Hematopoietic multipotent progenitor cell treated with erythropoietin and hydrocortisone succinate and interleukin-3 and kit ligand, for 4 days (in vitro differentiated cells): ENCODE measurements around the gene ATP6AP1.

Experiments used
- DNase-seq: peaks from one replicate; pipeline ENCODE4 v3.0.0-alpha.2; 2015

ATP6AP1 gene

GRCh38 chrX:154472685-154473632 lies 44.5 kb downstream of the ATP6AP1 start:
- peak; percentile 64 for DNase-seq

DNA sequence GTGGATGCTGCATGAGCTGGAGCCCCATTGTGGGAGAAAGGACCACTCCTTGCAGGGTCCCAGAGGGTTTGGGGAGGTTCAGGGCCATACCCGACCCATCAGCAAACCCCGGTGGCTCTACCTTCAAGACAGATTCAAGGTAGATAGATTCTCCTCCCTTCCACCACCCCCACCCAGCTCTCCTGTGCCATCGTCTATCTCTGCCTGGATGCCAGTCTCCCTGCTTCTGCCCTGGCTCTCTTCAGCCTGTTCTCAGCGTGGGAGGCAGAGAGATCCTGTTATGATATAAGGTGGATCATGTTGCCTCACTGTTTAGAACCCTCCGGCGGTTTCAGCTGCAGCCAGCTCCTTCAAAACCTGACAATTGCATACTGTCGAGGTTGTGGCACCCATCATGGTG lies 45.2 kb downstream of the ATP6AP1 start:
- DNase-seq, result no peak

- DNase-seq, result no peak
Measured at GRCh38 chrX:154476821-154477220, 48.3 kb downstream of the ATP6AP1 start.

DNA sequence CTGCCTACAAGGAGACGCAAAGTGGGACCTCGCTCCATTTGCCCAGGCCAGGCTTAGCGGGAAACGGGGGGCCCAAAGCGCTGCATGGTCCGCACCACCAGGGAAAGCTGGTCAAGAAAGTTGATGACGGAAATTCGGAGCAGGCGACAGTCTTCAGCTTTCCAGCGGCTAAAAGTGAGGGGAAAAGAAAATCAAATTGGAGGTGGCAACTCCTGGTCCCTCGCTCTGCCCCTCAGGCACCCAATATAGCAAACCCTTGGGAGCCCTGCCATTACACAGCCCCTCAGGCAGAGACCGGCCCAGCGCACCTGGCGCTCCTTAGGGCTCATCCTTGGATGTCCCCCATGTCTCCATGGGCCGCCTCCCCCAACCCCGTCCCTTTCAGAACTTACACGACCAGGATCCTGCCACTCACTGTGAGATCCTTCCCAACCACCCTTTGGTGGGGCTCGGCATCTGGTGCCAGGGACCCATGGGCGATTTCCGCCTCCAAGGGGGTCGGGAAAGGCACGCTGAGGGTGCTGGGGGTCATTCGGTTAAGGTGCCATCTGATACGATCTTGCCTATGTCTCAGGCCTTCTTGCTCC lies 49.5 kb downstream of the ATP6AP1 start:
- DNase-seq, result no peak

DNA sequence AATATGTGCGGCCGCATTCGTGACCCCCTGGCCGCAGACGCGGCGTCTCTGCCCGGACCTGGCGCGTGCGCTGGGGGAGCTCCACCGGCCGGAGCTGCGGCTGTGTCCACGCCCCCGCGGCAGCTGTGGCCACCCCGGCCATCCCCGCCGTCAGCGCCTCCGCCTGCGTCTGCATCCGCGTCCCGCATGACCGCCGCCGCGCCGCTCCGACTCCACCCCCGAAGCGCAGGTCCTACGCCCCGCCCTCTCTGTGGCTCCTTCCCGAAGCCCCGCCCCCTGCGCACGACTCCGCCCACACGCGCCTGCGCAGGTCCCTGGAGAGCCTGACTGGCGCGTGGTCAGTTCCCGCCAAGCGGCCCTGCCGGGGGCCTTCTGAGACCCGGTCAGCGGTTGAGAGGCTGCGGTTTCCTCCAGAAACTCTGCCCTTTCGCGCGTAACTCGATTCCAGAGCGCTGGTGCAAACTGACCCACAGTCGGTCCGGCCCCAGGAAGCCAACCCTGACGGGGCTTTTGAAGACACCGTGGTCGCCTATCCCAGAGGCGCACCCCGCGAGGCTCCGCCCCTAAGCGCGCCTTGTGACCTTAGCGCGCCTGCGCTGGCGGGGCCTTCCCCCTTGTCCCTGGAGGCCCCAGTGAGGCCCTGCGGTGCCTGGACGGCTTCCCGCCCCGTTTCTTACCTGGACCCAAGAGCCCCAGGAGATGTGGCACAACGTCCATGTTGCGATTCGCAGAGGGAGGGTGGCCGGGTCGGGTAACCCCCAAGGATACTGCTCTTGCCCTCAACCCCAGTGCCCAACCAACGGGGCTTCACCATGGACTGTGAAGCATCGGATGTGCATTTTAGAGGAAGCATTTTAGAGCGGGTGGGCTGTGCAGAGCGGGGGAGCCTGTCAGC lies 50.5 kb downstream of the ATP6AP1 start, which contains the start of gene LAGE3:
Gene LAGE3, minus strand, starts transcription at position 554 of the 895 bp plus-strand sequence. Its CDS starts 366 bp downstream, at position 188.
- DNase-seq, result peak; percentile 95

GRCh38 chrX:154481195-154481594 lies 52.7 kb downstream of the ATP6AP1 start:
- DNase-seq, result no peak

DNA sequence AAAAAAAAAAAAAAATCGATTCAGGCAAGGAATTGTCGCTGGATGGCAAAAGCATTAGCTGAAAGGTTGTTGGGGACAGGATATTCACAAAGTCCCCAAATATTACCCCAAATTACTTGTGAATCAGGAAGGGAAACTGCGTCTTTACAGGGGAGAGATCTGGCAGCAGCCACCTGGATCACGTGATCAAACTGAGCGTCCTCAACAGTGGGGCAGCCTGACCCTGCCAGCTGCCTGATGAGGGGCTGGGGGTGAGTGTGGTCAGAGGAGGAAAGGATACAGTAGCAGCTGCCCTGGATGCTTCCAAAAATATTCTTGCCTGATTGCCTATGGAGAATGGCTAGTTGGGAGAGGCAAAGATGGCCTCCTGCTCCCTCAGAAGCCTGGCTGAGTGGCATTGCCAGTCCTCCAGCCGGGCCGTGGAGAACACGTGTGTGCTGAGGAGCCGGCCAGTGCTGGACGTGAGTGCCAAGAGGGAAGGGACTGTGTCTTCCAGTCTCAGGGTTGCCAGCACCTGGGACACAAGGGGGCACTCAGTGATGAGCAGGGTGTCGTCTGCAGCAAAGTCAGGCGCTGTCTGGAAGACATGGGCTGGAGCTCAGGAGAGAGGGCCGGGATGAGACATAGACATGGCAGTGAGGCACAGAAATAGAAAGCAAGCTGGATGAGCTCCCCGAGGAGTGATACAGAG lies 53.6 kb downstream of the ATP6AP1 start:
- DNase-seq, result no peak

DNA sequence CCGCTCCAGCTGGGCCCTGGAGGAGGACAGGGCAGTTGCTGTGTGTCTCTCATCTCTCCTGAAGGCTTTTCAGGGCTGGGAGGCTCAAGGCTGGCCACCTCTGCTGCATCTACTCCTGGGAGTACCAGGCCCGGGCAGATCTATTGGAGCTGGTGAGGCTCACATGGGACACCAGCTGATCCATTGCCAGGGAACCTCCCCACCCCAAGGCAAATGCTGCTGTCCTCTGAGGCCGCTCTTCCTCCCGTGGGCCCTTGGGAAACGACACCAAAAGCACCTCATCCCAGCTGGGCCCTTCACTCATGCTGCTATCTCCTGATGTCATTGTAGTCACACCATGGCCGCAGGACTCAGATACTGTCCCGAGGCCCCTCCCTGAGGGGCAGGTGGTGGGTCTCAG lies 54.3 kb downstream of the ATP6AP1 start:
- no peak for DNase-seq

DNA sequence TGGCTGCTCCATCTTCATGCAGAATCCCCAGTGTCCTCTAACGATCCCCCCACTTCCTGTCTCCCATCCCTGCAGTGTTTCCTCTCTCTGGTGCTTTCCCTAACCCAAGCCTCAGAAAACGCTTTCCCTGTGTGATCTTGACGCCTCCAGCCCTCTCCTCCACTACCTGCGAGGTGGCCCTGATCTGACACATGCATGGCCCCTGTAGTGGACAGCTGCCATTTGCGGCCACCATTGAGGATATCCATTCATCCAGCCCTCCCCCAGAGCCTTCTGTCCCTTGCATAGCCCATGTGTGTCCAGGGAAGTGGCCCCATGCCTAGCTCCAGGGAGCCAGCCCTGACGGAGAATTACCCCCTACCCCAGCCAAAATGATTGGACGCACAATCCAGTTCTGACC lies 54.8 kb downstream of the ATP6AP1 start:
- DNase-seq, result no peak

DNA sequence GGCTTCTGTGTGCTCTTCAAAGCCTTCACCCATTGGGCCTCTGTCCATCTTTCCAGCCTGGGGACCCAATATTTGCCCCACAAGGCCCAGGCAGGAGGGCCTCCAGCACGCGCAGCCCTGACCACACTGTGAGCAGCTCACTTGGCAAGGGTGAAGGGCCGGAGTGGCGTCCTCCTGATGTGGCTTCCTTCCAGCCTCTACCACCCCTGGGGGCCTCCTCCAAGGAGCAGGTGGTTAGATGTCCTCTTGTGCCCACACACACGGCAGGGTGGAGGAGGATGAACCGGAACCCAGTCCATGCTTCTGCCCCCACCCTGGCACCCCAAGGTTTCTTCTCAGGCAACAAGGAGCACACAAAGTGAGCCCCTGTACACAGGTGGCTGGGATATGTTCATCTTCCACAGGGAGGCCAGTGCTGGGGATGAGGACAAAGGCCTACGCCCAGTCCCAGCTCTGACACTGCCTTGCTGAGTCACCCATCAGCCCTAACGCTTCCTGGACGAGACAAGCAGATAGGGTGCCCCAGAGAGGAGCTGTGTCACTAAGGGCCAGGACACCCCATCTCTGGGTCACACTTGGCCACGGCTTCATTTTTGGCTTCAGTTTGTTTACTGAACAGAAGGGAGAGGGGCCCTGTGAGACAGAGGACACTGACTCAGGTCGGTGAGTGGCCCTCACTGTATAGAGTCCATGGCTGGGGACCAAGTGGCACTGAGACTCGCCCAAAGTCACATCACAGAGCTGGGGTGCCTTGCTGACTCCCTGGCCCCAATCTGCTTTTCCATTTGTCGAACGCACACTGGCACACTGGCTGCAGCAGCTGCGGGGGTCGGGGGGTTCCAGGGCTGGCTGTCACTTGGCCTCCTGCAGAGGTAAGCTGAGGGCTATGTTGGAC lies 56.0 kb downstream of the ATP6AP1 start:
- DNase-seq, result peak; percentile 72

GRCh38 chrX:154485150-154486051 lies 56.9 kb downstream of the ATP6AP1 start:
- no peak for DNase-seq

- peak; percentile 37 for DNase-seq
Measured at GRCh38 chrX:154486052-154486395, 57.5 kb downstream of the ATP6AP1 start.
